ENCODE measurements around the gene KIF1B.
A peak's percentile ranks its signal among the peaks of the same experiment; 100 is the strongest.

KIF1B gene

DNA sequence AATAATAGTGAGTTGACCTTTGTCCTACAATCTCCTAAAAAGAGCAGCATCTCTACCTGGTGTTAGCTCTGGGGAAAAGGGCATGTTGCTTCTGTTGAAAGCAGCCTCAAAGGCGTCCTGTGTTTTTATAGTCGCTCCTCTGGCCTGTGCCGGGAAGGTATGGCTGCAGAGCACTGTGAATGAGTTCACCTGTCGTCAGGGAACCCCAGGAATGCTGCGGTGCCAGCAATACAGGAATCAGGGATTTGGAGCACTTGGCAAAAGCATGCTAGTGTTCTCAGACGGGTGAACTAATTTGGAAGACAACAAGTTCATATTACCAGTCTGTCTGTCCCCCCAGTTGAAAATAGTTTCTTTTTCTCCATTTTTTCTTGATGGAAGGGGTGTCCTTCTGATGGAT is 128.2 kb downstream of the KIF1B start:
- no peak for DNase-seq

DNA sequence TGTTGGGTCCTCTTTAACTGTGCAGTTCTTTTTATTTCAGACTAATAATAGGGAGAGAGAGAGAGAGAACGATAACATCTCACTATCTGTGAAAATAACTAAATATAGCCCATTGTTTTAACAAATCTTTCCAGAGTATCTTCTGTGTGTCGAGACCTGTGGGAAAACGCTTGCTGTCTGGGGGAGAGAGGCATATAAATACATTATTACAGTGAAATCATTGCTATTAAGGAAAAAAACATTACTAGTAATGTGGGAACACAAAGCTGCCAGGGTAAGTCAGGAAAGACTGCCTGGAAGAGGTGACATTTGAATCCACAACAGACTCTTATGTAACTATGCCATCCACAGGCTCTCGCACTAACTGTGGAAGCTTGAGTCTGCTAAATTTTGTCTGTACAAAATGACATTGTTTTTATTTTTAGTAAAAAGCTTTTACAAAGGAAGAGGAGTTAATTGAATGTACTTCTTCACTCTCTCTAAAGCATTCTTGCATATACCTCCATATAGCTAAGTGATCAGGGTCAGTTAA is 128.7 kb downstream of the KIF1B start:
- DNase-seq, result no peak

DNA sequence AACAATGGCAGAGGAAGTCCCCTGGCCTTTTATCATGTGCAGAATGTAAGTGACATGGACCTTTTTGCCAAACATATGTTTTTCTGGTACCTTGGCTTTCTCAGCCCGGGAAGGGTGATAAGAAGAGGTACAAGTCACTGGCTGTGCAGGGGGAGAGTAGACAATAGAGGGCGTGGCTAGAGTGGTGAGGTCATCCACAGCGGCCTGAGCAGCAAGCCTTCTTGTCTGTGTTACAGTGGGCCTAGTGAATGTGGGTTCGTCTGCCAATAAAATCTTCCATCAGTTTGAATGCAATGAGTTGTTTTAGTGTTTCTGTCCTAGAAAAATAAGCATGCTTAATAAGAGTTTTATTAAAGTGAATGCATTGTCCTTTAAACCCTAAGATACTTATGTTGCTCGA is 129.4 kb downstream of the KIF1B start:
- no peak for DNase-seq

DNA sequence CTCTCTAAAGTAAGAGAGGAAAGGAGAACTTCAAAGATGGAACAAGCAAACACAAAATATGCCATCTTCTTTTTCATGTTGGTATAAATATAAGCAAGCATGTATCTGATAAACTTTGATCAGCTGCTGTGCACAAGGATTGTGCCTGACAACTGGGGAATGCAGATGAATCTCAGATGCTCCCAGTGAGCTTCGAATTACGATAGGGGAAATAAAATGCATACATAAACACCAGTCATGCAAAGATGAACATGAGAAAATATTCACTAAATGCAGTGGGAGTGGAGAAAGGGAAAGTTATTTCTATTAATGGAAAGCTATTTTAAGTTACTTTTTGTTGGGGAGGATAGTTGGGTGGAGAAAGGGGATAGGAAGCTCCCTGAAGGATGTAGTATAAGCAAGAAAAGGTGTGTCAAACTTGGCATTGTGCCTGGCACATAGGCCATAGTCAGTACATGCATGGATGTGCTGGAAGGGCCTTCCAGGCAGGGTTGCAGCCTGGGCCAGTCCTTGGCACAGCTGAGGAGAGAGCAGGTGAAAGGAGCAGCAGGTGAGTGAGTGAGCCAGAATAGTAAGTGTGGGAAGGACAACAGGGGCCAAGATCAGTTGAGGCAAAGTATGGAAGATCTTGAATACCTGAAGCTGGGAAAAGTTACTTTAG is 130.7 kb downstream of the KIF1B start:
- DNase-seq, result no peak

DNA sequence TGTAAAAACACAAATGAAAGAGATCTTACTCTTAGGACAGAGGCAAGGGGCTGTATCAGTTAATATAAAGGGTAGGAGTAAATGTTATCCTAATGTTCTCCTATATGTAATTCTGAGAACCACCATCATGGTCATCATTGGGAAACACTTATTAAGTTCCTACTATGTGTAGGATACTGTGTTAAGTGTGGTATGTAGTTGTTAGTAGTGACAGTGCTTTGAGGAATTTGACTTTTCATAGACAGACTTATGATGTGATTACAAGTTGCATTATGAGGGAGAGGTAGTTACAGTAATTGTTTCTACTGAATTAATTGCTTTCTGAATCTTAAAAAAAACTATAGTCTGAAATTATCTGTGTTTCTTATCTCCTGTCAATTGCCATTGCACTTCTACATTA is 136.7 kb downstream of the KIF1B start:
- no peak for DNase-seq

DNA sequence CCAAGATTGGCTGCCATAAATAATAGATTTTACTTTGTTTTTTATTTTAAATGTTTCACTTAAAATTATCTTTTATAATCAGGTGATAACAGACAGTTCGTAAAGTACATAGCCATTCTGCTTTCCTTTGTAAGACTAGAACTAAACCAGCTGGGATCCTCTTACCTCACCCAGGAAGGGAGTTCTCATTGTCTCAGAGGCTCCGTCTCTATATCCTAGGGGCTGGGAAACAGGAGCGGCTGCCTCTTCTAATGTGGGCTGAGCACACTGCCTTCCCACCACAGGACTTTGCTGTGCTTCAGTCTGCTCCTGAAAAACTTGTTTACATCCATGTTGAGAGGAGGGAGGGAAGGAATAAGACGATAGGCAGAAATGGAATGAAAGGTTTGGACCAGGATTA is 142.9 kb downstream of the KIF1B start:
- no peak for DNase-seq

DNA sequence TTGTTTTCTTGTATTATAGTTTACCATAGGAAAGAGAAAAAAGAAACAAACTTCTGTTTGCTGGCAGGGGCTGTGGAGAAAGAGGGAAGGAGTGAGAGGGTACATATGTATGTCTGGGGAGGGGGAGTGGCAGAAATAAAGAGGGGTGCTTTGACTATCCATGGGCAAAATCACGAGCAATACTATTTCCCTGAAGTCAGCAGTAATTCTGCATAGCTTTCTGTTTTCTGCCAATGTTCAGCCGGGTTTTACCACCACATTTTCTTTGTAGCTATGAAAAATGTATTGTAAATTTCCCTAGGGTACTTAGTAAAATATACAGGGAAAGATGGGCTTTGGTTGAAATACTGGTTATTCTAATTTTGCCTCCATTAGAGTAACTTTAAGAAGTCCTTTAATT is 143.3 kb downstream of the KIF1B start:
- no peak for DNase-seq

DNA sequence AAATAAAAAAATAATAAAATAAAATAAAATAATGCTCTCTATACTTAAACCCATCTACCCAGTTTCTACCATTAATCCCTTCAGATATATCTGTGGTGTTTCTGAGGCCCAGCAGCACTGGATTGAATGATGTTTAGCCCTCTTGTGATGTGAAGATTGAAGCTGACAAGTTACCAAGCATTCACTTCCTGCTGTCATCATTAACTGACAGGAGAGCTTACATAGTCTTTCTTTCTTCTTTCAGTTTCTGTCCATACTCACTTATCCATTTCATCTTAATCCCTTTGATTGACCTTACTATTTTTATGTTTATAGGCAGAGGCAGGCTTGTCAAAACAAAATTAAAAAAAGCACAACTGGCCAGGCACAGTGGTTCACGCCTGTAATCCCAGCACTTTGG is 149.7 kb downstream of the KIF1B start:
- DNase-seq, result no peak

DNA sequence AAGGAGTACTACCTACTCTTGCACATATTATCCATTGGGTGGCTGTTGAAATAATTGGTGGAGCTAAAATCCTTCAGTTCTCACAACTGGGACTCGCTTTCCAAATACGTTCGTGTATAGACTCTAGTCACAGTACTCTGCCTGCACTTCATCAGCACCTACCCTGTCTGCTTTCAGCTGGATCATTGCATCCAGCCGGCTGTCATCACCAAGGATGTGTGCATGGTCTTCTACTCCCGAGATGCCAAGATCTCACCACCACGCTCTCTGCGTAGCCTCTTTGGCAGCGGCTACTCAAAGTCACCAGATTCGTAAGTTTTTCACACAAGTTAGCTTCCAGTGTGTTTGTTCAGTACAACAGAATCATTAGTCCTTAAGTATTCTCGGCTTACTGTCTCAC is 151.1 kb downstream of the KIF1B start:
- no peak for DNase-seq

DNA sequence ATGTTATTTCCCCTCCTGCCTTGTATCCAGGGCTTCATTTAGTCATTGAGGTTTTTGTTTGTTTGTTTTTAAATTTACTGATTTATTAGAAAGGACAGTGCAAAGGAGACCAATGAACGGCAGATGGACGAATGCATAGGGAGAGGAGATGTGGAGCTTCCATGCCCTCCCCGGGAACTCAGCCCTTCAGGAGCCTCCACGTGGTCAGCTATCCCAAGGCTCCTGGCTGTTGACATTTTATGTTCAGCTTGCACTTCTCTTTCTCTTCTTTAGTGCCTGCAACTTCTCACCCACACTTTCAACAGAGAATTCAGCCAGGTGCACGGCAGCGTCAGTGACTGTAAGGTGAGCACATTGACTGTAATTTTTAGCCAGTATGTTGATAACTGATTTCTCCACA is 157.8 kb downstream of the KIF1B start:
- DNase-seq, result no peak

DNA sequence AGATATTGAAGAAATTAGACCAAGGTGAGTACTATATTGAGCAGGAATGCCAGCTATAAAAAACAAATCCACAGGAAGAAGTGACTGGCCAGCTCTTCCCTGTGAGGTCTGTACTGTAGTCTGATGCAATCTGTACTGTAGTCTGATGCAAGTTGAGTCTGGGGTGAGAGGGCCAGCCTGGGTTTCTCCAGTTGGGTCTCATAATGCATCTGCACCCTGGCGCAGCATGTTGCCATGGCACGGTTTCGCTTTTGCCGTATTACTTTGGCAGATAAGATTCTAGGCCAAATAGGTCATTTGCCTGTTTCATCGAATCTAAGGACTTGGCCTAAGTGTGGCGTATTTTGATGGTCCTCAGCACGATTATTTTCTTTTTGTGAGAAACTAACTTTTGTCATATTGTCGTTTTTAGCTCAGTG is 164.1 kb downstream of the KIF1B start:
- DNase-seq, result no peak

DNA sequence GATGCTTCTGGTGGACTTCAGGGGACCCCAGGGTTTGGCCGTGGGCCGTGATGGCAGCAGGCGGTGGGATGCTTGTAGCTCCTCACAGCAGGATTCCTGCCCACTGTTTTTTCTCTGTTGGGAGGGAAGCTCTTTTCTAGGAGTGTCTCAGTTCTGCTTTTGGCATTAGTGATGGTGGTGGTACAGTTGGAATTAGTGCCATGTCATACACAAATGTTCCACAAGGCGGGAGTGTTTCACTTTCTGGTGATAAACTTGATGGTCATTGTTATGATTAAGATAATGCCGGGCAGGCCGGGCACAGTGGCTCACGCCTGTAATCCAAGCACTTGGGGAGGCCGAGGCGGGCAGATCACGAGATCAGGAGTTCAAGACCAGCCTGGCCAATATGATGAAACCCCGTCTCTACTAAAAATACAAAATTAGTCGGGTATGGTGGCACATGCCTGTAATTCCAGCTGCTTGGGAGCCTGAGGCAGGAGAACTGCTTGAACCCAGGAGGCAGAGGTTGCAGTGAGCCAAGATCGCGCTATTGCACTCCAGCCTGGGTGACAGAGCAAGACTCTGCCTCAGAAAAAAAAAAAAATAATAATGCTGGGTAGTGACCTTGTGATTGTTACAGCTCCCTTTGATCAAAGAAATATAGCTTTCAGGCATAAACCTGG is 167.1 kb downstream of the KIF1B start:
- peak; percentile 73 for DNase-seq

DNA sequence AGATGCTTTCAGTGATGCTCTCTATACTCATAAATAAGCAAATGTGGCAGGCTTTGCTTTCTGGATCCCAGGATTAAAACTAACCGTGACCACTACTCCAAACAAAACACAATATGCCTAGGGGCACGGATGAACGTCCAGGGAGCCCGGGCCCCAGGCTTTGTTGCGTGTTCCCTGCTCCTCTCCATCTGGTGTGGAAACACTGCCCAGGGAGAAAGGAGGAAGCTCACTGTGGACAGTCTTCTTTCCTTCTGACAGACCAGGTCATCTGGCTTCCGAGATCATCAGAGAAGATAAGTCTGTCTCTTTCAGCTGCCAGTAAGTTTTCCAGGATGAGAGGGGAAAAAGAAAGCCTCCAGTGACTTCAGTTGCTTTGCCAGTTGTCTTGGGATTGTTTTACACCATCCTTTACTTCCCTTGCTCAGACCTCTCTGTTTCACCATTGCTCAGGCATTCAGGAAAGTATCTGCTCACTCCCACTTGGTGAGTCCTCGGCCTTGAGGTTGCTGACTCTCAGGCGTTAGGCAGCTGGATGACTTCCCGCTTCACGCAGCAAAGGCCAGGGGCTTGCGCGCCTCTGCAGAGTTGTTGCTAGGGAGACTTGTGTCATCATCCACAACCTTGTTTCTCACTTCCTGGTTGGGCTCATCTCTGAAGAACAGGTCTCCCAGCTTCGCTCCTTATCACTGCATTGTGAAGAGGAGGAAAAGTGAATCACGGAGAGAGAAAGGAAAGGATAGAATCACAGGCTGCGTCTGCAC is 167.9 kb downstream of the KIF1B start:
- DNase-seq, result peak; percentile 62

DNA sequence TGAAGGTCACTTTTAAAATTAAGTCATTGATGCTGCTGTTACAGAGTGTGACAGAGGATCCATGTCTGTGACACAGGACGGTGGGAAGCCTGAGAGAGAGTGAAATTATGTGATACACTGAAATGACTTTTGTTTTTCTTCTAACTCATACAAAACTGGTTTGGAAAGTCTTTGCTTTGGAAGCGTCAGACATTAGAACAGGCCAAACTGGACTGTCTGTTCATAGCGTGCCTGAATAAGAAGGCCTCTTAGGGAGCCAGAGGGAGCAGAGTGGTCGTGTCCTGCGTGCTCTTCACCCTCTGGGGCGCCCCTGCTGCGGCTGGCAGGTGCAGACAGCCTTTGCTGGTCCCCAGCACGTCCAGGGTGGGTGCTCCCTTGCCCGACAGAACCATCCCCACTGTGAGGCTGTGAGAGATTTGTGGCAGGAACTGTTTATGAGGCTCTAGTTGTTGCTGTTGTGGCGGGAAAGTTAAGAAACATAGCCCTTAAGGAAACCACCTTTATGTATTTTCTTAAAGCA is 168.8 kb downstream of the KIF1B start:
- DNase-seq, result no peak

DNA sequence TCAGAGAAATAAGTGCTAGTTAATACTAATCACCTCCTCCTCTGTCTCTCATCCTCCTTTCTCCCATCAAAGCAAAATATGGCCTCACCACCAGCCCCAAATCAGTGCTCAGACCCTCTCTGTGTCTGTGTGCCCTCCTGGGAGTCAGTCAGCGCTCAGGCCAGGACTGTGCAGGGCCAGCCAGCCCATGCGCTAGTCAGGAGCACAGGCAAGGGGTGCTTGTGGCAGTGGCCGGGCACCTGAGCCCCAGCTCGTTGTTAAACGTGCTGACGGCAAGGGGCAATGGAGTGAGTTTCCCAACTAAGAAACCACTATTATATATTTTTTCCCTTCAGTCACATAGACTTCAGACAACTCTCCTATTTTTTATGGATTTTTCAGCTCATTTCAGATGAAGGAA is 169.3 kb downstream of the KIF1B start:
- DNase-seq, result no peak

DNA sequence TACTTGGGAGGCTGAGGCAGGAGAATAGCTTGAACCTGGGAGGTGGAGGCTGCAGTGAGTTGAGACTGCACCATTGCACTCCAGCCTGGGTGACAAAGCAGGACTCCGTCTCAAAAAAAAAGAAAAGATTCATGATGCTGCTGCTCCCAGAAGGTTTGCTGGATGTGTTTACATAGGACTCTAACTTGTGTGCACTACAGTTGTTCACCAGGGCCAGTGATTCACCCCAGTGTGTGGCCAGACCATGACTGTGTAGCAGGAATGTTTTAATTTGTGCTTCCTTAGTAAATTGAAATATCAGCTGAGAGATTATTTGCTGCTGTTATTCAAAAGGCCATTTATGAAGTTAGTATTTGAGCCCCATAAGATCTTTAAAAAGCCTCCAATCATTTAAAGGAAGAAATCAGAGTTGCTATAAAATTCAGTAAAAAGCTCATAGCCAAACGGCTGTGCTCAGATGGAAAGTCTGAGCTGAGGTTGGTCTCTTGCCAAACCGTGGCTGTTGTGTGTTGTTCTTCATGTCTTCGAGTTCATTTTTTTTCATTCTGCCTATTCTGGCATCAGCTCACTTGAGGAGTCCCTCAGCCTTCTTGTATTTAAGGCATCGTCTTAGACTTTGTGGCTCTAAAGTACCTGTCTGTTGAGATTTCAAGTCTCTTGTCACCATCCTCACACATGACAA is 170.4 kb downstream of the KIF1B start:
- DNase-seq, result no peak

DNA sequence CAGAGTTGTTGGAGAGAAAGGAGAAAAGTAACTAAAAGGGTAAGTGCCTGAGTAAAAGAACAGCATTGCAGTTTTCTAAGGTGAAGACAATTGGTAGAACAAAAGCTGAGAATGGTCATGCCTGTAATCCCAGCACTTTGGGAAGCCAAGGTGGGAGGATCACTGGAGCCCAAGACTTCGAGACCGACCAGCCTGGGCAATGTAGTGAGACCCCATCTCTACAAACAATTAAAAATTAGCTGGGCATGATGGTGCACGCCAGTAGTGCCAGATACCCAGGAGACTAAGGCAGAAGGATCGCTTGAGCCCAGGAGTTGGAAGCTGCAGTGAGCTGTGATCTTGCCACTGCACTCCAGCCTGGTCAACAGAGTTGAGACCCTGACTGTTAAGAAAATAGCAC is 173.3 kb downstream of the KIF1B start:
- no peak for DNase-seq

DNA sequence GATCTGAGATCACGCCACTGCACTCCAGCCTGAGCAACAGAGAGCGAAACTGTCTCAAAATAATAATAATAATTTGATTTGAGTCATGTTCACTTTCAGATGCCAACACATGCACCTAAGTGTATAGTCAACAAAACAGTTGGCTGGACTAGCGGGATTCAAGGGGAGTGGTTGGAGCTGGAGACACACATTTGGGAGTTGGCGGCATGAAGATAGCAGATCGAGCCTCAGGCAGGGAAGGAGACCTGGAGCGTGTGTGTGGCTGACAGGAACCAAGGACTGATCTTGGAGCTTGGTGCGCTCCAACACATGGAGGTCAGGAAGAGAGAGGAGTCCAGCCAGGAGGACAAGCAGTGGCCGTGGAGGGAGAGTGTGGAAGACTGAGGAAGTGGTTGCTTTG is 173.8 kb downstream of the KIF1B start:
- DNase-seq, result no peak

DNA sequence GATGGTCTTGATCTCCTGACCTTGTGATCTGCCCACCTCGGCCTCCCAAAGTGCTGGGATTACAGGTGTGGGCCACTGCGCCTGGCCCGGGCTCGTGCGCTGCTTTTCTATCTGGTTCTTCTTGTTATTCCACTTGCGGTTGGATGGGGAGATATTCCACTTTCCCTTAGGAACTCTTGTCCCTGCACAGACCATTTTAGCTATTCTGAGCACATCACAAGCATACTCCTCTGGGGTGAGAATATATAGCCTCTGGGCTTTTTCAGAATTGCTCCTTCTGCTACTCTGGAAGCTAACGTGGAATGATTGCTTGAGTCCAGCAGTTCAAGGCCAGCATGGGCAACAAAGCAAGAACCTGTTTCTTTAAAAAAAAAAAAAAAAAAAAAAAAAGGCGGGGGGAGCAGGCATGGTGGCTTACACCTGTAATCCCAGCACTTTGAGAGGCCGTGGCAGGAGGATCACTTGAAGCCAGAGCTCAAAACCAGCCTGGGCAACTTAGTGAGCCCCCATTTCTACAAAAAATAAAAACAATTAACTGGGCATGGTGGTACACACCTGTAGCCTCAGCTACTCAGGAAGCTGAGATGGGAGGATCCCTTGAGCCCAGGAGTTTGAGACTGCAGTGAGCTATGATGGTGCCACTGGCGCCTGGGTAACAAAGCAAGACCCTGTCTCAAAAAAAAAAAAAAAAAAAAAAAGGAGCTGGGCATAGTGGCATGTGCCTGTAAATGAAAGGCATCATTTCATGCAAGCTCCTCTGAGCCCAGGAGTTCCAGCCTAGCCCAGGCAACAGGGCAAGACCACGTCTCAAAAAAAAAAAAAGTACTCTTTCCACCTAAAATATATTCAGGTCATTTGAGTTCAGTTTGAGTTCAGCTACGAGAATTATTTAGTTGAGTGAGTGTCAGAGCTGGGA is 176.6 kb downstream of the KIF1B start:
- no peak for DNase-seq

DNA sequence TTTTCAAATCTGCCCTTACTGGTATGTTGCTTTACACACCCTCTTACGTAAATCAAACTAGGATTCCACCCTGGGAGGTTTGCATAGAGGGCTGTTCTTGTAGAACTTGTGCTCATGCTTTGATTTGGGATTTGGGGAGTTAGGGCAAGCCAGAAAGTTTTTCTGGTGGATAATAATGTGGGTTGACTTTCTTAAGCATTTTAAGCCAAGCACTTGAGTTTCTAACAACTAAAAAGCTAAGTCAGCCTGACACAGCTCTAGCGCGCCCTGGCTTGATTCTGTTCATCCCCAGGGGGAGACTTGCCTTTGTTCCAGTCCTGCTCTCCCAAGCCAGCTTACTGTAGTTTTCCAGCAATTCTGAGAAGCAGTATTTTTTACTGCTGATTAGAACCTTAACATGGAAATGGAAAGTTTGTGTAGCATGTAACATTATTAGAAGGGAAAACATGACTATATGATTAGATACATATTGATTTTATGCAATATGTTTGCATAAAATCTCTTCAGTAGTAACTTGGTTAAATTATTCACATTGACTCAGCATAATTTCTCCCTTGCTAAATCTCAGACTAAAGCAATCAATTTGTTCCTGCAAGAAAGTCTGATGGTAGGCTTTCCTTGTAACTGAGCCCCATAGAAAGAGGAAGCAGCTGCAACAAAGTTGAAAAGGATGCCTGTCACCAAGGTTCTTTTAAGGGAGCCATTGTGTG is 177.5 kb downstream of the KIF1B start:
- DNase-seq, result peak; percentile 74

DNA sequence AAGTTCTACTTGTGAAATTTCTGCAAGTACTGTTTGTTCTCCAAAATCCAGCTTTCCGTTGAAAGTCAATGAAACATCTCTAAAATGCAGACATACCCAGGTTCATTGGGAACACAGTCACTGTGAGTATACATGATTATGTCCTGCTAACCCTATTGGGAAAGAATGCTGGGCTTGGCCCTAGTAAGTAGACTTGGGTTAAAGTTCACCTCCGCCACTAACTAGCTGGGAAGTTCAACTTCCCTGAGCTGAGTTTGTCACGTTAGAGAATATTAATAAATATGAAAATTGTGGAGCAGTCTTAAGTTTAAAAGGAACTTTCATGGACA is 178.0 kb downstream of the KIF1B start:
- DNase-seq, result no peak

All from right forelimb (tissue), 1 donor.